ENCODE measurements around the gene OR10K2. TPM values are rescaled to one million over a fixed set of nuclear protein-coding genes. Genes with fewer than 3 reads are reported as not detected.

OR10K2 gene
- polyA plus RNA-seq, 1 experiment: not detected

DNA sequence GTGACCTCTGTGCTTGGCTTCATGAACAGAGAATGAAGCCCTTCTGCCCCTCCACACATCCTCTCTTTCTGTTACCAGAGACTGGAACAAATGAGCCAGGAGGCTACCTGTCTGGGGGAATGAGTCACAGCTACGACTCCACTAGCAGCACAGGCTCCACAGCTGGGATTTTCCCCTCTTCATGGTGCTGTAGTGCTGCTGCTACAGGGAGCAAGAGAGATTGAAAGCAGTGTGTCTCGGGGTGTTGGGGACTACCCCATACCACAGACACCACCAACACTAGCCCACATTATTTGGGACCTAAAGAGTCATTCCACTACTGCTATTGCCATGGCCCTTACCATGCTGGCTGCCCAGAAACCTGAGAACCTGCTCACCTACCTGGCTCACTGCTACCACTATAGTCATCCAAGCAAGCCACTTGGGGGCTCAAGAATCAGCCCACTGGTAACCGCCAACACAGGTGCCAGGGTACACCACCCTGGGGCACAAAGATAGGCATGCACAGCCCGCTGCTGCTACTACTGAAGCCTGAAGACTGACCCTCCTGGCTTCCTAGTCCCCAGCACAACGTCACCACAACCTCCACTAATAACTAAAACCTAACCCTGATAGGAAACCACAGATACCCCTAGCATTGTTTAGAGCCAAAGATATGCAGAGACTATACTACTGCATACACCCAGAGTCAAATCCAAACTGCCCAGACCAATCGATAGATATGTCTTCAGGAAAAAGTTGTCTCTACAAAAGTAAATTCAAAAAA lies 54.7 kb downstream of the OR10K2 start:
- ChIA-PET POLR2A (no interaction called here), CTCF (no interaction called here)
- DNase-seq (ENCODE audit: low read depth): no peak
- Histone ChIP-seq H3K27me3 (ENCODE audit: control insufficient read depth, insufficient read depth, low read length) (no peaks in the 10 kb centered on the region), H3K4me3 (ENCODE audit: low read depth, low read length) (no peak overlapping the region), H3K36me3 (ENCODE audit: control insufficient read depth, insufficient read depth, low read length) (no peaks in the 10 kb centered on the region)
- TF ChIP-seq, protein P1, sequence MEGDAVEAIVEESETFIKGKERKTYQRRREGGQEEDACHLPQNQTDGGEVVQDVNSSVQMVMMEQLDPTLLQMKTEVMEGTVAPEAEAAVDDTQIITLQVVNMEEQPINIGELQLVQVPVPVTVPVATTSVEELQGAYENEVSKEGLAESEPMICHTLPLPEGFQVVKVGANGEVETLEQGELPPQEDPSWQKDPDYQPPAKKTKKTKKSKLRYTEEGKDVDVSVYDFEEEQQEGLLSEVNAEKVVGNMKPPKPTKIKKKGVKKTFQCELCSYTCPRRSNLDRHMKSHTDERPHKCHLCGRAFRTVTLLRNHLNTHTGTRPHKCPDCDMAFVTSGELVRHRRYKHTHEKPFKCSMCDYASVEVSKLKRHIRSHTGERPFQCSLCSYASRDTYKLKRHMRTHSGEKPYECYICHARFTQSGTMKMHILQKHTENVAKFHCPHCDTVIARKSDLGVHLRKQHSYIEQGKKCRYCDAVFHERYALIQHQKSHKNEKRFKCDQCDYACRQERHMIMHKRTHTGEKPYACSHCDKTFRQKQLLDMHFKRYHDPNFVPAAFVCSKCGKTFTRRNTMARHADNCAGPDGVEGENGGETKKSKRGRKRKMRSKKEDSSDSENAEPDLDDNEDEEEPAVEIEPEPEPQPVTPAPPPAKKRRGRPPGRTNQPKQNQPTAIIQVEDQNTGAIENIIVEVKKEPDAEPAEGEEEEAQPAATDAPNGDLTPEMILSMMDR (IDR thresholded peaks at IDR 0.05; ENCODE audit: insufficient read depth, low read depth, low read length): no peak

Other genes starting within 250 kb of the OR10K2 start
- gene CD1D, start 245.3 kb downstream of the OR10K2 start, polyA plus RNA-seq (2011; rRNA removed): 0.06 and 0.12 TPM in 2 replicates
- gene CD1A, start 171.8 kb downstream of the OR10K2 start, polyA plus RNA-seq (2011; rRNA removed): not detected in 2 replicates
- gene CD1C, start 136.3 kb downstream of the OR10K2 start, polyA plus RNA-seq (2011; rRNA removed): not detected in 2 replicates
- not detected in 2 replicates for gene CD1B, start 94.7 kb downstream of the OR10K2 start, polyA plus RNA-seq (2011; rRNA removed)
- gene CD1E, start 72.3 kb downstream of the OR10K2 start, polyA plus RNA-seq (2011; rRNA removed): not detected in 2 replicates
- not detected in 2 replicates for gene OR10T2, start 26.8 kb downstream of the OR10K2 start, polyA plus RNA-seq (2011; rRNA removed)
- not detected in 2 replicates for gene OR10K1, start 35.6 kb upstream of the OR10K2 start, polyA plus RNA-seq (2011; rRNA removed)
- not detected in 2 replicates for gene OR10R2, start 46.0 kb upstream of the OR10K2 start, polyA plus RNA-seq (2011; rRNA removed)
- gene OR6Y1, start 128.2 kb upstream of the OR10K2 start, polyA plus RNA-seq (2011; rRNA removed): not detected in 2 replicates
- gene OR6P1, start 144.3 kb upstream of the OR10K2 start, polyA plus RNA-seq (2011; rRNA removed): not detected in 2 replicates
- not detected in 2 replicates for gene OR10X1, start 153.7 kb upstream of the OR10K2 start, polyA plus RNA-seq (2011; rRNA removed)
- not detected in 2 replicates for gene OR10Z1, start 179.0 kb upstream of the OR10K2 start, polyA plus RNA-seq (2011; rRNA removed)

Measured in BJ (cell line).